Stimulated activated naive CD4-positive, alpha-beta T cell treated with Interleukin-2 at 50 U/mL for 16 hours (primary cell): Measurements from ENCODE around the gene NYAP2.

Experiments used
- DNase-seq: peaks from one replicate; lab custom pipeline; 2025; lab: John Stamatoyannopoulos, UW

NYAP2 gene

DNA sequence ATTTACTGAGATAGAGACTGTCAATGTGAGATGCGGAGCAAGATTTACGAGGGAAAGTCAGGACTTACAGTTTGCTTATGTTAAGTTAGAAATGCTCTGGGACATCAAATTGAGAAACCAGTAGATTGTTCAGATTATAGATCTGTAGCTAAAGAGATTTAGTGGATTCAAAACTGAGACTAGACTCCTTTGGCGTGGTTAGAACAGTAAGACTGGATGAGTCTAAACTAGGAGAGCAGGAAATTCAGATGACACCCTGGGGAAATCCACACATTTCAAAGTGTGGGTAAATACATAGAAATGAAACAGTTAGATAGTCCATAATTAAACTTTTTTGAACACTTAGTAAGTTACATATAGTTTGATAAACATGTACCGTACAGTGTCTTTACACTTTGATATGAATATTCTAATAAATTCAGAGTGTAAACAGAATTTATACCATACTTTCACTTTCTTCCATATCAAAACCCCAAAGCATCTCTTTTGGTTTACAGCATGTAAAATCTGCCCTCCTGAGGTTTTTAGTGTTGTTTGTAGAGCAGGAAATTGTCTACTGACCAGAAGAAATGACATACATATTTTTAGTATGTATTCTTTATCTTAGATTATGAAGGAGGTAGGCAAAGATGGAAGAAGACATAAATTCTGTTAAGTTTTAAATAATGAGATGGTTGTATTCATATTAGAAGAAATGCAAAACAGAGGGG lies 231.5 kb downstream of the NYAP2 start:
- no peak for DNase-seq

- DNase-seq = no peak
Measured at GRCh38 chr2:225632351-225632750, 232.8 kb downstream of the NYAP2 start.

- DNase-seq = no peak
Measured at GRCh38 chr2:225636558-225636957, 237.0 kb downstream of the NYAP2 start.

DNA sequence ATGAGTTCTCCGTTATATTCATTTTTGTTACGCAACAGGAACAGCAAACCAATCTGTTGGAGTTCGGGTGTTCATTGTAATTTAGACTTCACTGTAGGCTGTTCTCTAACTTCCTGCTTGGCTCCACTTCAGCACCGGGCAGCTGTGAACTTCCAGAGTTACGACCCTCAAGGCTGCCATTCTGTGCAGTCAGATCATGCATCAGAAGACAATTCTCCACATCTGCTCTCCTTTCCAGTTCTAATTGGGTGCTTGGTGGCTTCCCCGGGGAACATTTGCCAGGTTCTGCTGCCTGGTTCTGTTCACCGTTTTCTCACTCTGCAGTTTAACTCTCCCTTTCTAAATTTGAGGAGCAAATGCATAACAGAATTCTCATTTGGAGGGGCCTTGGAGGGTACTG lies 237.7 kb downstream of the NYAP2 start:
- no peak for DNase-seq

DNA sequence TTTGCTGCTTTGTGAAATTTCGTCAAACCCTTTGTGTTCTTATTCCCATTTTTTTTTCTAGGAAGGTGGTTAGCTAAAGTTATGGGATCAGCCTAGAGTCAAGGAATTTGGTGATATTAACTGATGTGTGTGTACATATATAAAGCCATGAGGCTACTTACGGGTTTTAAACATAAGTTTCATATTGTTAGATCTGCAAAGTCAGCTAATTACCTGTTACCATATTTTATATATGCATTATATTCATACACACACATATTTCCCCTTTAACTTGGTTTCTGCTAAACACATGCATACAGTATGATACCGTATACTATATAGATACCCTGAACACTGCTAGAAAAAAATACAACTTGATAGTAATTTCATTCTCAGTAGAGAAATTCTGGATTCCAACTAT lies 241.0 kb downstream of the NYAP2 start:
- no peak for DNase-seq

- DNase-seq = no peak
Measured at GRCh38 chr2:225649274-225649673, 249.8 kb downstream of the NYAP2 start.

- DNase-seq = no peak
Measured at GRCh38 chr2:225650041-225650440, 250.5 kb downstream of the NYAP2 start.

DNA sequence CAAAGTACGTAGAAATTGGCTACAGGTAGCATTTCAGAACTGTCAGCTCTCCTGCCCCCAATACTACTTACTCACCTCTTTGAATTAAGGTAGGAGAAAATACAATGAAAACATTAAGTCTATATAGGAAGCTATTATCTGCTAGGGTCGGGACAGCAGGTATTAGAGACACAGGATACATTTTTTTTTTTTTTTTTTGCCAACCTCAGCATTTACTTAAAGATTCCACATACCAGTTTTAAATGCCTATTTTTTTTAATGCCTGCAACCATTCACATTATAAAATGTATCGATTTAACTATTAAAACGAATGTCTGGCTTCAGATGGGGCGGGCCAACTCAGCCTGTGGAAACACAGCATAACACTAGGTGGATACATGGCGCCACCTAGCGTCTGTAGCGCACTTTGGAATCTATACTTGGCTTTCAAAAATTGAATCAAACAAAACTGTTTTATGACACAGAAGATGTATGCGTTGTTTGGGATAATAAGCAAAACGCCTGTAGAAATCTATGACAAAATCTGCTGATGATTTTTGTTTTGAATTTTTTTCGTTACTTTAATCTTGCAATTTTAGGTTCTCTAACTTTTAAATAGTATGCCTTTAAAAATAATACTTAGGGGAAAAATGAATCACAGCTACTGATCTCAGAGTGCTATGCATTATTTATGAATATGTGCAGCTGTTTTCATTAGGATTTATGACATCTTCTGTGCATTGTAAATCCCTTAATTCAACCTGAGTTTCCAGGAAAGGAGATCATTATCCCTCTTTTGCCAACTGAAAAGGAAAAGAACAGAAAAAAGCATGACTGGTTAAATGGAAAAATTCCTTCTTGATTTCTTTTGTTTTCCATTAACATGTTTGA lies 261.0 kb downstream of the NYAP2 start:
- DNase-seq = peak; percentile 69

DNA sequence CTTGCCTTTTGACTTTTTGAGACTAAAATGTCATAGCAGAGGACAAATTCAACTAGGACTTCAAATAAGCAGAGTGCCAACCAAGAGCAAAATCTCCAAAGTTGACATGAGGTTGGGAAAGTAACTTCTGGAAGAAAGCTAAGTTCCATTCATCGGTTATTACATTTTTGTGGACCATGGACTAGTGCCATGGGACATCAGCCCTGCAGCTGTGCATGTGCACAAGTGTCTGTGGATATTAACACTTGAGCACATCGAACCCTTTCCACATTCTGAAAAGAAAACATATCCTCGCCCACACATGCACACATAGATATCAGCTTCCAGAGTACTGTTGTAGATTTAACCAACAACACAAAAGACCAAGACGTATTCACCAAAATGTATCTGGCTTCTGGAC lies 262.6 kb downstream of the NYAP2 start:
- no peak for DNase-seq

DNA sequence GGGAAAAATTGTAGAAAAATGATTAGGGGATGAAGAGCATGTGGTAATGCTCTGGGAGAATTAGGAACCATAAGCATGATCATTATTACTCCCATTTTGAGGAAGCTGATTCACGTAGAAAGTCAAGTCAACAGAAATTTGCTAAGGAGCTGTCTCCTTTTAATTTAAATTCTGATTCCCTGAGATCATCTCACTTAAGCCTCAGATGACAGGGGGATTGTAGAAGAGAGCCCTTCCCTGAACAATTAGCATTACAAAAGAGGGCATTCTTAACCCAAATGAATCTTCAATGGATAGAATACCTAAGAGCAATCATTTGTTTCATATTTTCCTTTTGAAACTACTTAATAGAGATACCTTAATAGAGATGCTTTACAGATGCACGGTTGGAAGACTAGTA lies 267.9 kb downstream of the NYAP2 start:
- no peak for DNase-seq

DNA sequence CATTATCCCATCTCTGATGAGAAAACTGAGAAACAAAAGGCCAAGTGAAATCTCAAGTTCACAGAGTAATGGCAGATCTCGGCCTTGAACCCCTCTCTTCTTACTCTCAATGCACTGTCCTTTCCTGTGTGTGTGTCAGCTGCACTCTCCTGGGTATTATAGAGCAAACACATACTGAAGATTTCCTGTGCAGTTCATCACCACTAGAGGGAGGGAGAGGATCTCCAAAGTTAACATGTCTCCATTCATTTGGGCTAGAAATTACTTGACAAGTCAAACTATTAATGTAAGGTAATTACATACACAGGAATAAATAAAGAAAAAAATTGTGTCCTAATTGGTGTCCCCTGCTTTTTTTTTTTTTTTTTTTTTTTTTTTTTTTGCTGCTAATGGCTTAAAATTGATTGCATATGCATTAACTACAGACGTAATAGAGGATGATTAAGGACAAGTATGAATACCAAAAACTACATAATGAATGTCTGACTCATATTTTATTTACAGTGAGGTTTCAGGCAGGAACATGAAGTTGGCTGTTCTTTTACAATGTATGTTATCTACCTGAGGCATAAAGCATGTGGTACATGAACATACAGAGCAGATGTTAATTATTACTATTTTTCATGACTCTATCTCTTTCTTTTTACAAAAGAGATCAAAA lies 269.2 kb downstream of the NYAP2 start:
- no peak for DNase-seq

- no peak for DNase-seq
Measured at GRCh38 chr2:225670111-225670974, 270.8 kb downstream of the NYAP2 start.

DNA sequence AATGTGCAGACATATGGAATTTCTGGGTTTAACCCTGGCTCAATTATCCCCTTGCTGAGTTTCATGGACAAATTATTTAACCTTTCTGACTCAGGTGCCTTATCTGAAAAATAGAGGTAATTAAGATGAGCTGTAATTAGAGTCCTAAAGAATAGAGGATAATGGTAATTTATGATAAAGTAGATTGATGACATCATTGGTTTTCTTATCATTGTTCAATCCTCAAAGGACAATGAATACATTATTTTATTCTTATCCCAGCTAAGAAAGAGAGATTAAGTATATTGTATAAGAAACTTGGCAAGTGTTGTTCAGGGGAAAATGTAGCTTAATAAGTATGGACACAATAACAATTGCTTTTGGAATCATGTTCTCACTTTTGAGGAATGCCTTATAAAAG lies 279.3 kb downstream of the NYAP2 start:
- no peak for DNase-seq

DNA sequence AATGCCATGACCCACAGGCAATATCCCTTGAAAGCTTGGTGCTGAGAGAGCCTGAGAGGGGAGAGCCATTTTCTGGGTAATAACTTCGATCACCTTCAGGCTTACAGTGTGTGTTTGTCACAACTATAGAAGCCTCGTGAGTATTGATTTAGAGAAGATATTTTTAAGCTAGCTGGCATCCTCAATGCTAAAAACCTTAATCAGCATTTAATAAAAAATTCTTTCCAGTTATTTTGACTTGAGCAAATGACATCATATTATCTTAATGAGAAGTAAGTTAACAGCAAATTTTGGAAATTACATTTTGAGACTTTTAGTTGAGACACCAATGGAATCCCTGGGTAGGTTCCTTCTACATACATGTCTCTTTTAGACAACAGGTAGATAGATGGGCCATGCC lies 283.7 kb downstream of the NYAP2 start:
- DNase-seq = no peak

GRCh38 chr2:225690153-225690552 lies 290.6 kb downstream of the NYAP2 start:
- no peak for DNase-seq

DNA sequence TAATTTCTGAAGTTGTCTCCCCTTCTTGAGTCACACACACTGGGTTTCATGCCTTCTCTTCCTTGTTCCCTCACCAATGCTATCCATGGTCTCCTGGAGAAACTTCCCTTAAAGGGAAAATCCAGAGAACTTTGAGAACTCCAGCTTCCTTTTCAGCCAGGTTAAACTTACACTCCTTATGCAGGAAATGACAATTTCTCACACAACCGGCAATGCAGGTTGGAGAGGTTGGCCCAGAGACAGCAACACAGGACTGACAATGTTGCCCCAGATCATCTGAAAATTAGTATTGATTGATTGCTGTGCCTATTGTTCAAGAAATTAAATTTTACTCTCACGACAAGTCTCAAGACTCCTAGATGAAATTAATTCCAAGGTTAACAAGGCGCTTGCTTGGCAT lies 292.2 kb downstream of the NYAP2 start:
- DNase-seq = no peak

GRCh38 chr2:225693259-225693658 lies 293.7 kb downstream of the NYAP2 start:
- no peak for DNase-seq

DNA sequence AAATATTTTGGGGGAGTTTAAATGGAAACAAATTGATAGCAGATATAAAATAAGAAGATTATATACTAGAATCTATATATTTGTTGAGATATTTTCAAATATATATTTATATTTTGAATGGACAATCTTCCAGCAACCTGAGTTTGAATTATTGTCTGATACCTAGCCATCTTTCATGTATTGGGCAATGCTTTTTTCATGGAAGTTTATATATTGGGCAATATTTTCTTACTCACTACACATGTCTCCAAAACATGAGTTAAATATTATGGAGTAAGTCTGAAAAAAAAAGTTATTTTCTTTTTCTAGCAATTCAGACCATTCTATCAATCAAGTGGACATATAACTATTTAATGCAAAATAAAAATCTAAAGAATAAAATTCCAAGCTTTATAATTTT lies 295.2 kb downstream of the NYAP2 start:
- no peak for DNase-seq

GRCh38 chr2:225697936-225698335 lies 298.4 kb downstream of the NYAP2 start:
- DNase-seq = no peak
